ENCODE results near the gene COPS2. TPM values are rescaled to one million over a fixed set of nuclear protein-coding genes. Genes with fewer than 3 reads are reported as not detected.

The COPS2 gene
- total and polyA plus RNA-seq, 10 of the 15 experiments (the other 5 are each of a cell fraction or from before 2014, with no cell fraction given), result 31.5 to 115 (median 76.3) TPM

GRCh38 chr15:49088996-49089395 lies 66.4 kb downstream of the COPS2 start:
- Histone ChIP-seq H3K4me1 (ENCODE audit: control insufficient read depth, insufficient read depth, low read length) (no peaks in the 10 kb centered on the region), H3K36me3 (ENCODE audit: control insufficient read depth in 2 of 2, insufficient read depth in 2 of 2, low read length in 1 of 2) (no peaks in the 10 kb centered on the region), H3K9ac (ENCODE audit: control insufficient read depth, insufficient read depth, low read length) (no peak overlapping the region), H3K27me3 (replicated peaks in 1 of 2; ENCODE audit: control insufficient read depth in 2 of 2, insufficient read depth in 2 of 2, low read length in 1 of 2) (no peaks in the 10 kb centered on the region), H3K9me3 (replicated peaks; ENCODE audit: control insufficient read depth, insufficient read depth, low read length) (no peaks in the 10 kb centered on the region), H3K79me2 (ENCODE audit: control insufficient read depth, insufficient read depth, low read length) (no peaks in the 10 kb centered on the region), H3K4me3 (no peak overlapping the region), H2AFZ (ENCODE audit: control insufficient read depth, low read depth, low read length) (no peak overlapping the region), H3K4me2 (ENCODE audit: control insufficient read depth, insufficient read depth) (no peak overlapping the region), H3K27ac (ENCODE audit: control insufficient read depth, insufficient read depth) (no peak overlapping the region), H4K20me1 (ENCODE audit: control insufficient read depth, insufficient read depth) (no peaks in the 10 kb centered on the region)
- TF ChIP-seq CHD4 (IDR thresholded peaks at IDR 0.05), result no peak
- no peak for TF ChIP-seq ZNF384 (IDR thresholded peaks at IDR 0.05; ENCODE audit: borderline replicate concordance, low read depth, low read length)
- no peak for TF ChIP-seq KDM1A (IDR thresholded peaks at IDR 0.05; ENCODE audit: borderline replicate concordance)
- TF ChIP-seq ZSCAN29 (IDR thresholded peaks at IDR 0.05), result no peak
- TF ChIP-seq FOXM1 (IDR thresholded peaks at IDR 0.05; ENCODE audit: low read depth, low read length), result no peak
- no peak for TF ChIP-seq LARP7 (IDR thresholded peaks at IDR 0.05)
- no peak for TF ChIP-seq EGR1 (IDR thresholded peaks at IDR 0.05; ENCODE audit: borderline replicate concordance in 1 of 2, low read depth in 2 of 2, low read length in 2 of 2)
- TF ChIP-seq SIX5 (IDR thresholded peaks at IDR 0.05; ENCODE audit: low read depth, low read length, severe bottlenecking), result no peak
- TF ChIP-seq STAT1 (conservative IDR thresholded peaks at IDR 0.05), result no peak
- TF ChIP-seq ELK1 (IDR thresholded peaks at IDR 0.05; ENCODE audit: low read depth, low read length), result no peak
- no peak for TF ChIP-seq HDAC2 (IDR thresholded peaks at IDR 0.05)
- ChIA-PET SMC1A (ENCODE audit: uncharacterized antibody, unreplicated experiment) (interaction anchor here (1.0 kb wide), 1 partner anchor 28 kb away, joined by 3 read pairs; no protein-coding TSS in a partner anchor), RAD21 (ENCODE audit: unreplicated experiment) (no interaction called here), POLR2A (no interaction called here), CTCF (interaction anchor here (1.0 kb wide), 1 partner anchor 50 kb away, joined by 3 read pairs; no protein-coding TSS in a partner anchor)
- 90% methylated on average over 4 of the region's 4 CpGs for WGBS (ENCODE audit: insufficient coverage, insufficient replicate concordance, low lambda C conversion rate, missing lambda C conversion rate)
- intact Hi-C loops (cut with micrococcal nuclease; ENCODE audit: unreplicated experiment), result no loop called here
- in situ Hi-C loops (cut with MboI), result no loop called here
- DNase-seq (ENCODE audit: low read depth, low spot score), result no peak
- ATAC-seq, result no peak
- no TSS peak for BruUV-seq (replicated peaks)
- no peak for FAIRE-seq
